GM12891 (cell line): ENCODE results near the gene PLSCR3.
"Not testable (repeated sequence)": the region's sequence is repeated elsewhere in the genome, so short reads cannot be mapped to it uniquely, and the experiment has no call there.

Source experiments
- DNase-seq: peaks from one replicate; pipeline ENCODE4 v3.0.0; 2011; ENCODE audit warnings: low spot score; ENCODE audit not compliant: insufficient read length
- FAIRE-seq: peaks from 2 replicates; lab custom pipeline; 2011; peaks lifted over from hg19 to GRCh38; lab: Jason Lieb, UNC
- PAX5 ChIP-seq: IDR thresholded peaks from 2 replicates; pipeline ENCODE4 v1.6.1; 2011; ENCODE audit warnings: low read length, moderate library complexity, mild to moderate bottlenecking; ENCODE audit not compliant: insufficient read depth, severe bottlenecking
- POLR2A ChIP-seq: IDR thresholded peaks from 2 replicates; pipeline ENCODE4 v1.6.1; 2011; ENCODE audit warnings: low read depth, low read length, control low read depth
- POLR2AphosphoS5 ChIP-seq: IDR thresholded peaks from 2 replicates; pipeline ENCODE4 v1.6.1; 2011; ENCODE audit warnings: low read depth, low read length, control low read depth
- POU2F2 ChIP-seq: IDR thresholded peaks from 2 replicates; pipeline ENCODE4 v1.6.1; 2011; ENCODE audit warnings: low read depth, mild to moderate bottlenecking, control low read depth, low read length, moderate library complexity
- SPI1 ChIP-seq: IDR thresholded peaks from 2 replicates; pipeline ENCODE4 v1.6.1; 2011; ENCODE audit warnings: low read depth, low read length, control low read depth
- TAF1 ChIP-seq: IDR thresholded peaks from 2 replicates; pipeline ENCODE4 v1.6.1; 2011; ENCODE audit warnings: low read depth, low read length, control low read depth

PLSCR3 gene

DNA sequence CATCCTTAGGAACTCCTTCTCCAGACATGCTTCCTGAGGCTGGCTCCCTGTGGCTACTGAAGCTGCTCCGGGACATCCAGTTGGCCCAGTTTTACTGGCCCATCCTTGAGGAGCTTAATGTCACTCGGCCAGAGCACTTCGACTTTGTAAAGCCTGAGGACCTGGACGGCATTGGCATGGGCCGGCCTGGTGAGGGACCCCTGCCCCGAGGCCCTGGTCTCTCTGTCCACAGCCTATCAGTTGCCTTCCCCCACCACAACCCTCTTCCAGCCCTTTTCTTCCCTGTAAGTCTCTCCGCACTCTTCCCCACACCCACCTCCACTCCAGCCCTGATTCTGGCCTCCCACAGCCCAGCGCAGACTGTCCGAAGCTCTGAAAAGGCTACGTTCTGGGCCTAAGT, 11.4 kb downstream of the PLSCR3 start:
- FAIRE-seq = no peak
- TF ChIP-seq TAF1 (no peak), PAX5 (no peak), POLR2A (no peak), POLR2AphosphoS5 (no peak), SPI1 (no peak), POU2F2 (no peak)
- no peak for DNase-seq

DNA sequence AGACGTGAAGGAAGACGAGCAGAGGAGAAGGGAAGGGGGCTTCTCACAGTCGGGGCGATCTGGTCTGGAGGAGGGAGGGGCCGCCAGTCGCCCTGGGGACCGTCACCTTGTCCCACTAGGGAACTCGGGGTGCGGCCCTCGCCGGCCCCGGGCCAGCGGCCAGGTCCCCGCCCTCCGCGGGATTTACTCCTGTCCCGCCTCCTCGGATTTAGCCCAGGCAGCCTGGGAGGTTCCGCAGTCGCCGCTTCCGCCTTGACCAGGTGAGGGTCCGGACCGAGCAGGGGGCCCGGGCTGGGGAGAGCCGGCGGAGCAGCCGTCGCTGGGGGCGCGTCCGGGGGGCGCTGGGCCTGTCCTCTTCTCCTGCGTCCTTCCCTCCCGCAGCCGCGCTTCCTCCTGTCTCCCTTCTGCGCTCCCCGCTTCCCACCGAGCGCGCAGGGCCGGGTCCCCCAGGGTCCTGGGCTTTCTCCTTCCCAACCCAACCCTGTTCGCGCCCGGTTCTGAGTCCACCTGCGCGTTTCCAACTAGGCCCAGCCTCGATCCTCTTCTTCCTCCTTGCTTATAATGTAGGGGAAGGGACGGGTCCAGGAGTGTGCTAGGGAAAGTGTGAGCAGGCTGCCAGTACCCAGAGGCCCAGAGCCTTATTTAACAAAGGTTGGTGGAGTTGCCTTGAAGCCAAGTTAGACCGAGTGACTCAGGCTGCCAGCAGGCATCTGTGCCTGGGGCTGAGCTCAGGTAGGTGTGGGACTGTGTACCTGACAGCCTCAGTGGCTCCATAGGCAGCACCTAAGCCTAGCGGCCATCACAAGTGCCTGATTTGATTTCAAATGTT, 13.3 kb downstream of the PLSCR3 start, which contains the start of gene TNK1:
TSS of gene TNK1 (plus strand) at position 235 of the 829 bp plus-strand sequence. CDS start 1,838 bp downstream, outside the sequence.
- FAIRE-seq = no peak
- no peak for TF ChIP-seq SPI1
- no peak for TF ChIP-seq POLR2AphosphoS5
- DNase-seq = no peak

DNA sequence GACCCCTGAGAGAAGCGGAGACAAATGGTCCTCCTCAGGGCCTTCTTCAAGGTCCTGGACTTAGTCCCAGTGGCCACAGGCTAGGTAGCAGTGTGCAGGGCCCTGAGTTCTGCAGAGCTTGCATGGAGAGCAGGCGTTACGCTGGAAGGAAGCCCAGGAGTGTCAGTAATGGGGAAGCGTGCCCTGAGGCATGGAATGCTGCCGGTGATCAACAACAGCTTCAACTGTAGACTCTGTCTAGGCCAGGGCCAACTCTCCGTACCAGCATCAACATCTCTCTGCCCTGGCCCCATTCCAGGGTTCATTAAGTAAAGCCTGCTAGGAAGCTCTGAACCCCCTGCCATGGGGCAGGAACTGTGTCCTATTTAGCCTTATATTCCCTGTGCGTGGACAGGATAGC, 14.0 kb downstream of the PLSCR3 start:
- FAIRE-seq (no peak), DNase-seq (no peak)
- TF ChIP-seq TAF1 (no peak), POU2F2 (no peak), POLR2AphosphoS5 (no peak), POLR2A (no peak), SPI1 (no peak)

- TF ChIP-seq PAX5 = no peak
- no peak for TF ChIP-seq SPI1
- no peak for TF ChIP-seq TAF1
- TF ChIP-seq POLR2AphosphoS5 = no peak
- no peak for TF ChIP-seq POU2F2
- no peak for TF ChIP-seq POLR2A
- FAIRE-seq (no peak), DNase-seq (no peak)
Measured at GRCh38 chr17:7379134-7379533, 15.2 kb downstream of the PLSCR3 start.

- TF ChIP-seq SPI1 (no peak), POU2F2 (no peak), PAX5 (no peak), POLR2AphosphoS5 (no peak), TAF1 (no peak), POLR2A (no peak)
- FAIRE-seq (no peak), DNase-seq (no peak)
Measured at GRCh38 chr17:7374353-7374752, 20.0 kb downstream of the PLSCR3 start.

GRCh38 chr17:7370853-7371252, 23.5 kb downstream of the PLSCR3 start:
- FAIRE-seq = no peak
- no peak for DNase-seq
- TF ChIP-seq PAX5 (no peak), POU2F2 (no peak), POLR2A (no peak), SPI1 (no peak), POLR2AphosphoS5 (no peak)

GRCh38 chr17:7369825-7370224, 24.5 kb downstream of the PLSCR3 start:
- no peak for TF ChIP-seq POU2F2
- TF ChIP-seq POLR2AphosphoS5 = no peak
- no peak for TF ChIP-seq POLR2A
- no peak for TF ChIP-seq PAX5
- no peak for FAIRE-seq
- no peak for DNase-seq

DNA sequence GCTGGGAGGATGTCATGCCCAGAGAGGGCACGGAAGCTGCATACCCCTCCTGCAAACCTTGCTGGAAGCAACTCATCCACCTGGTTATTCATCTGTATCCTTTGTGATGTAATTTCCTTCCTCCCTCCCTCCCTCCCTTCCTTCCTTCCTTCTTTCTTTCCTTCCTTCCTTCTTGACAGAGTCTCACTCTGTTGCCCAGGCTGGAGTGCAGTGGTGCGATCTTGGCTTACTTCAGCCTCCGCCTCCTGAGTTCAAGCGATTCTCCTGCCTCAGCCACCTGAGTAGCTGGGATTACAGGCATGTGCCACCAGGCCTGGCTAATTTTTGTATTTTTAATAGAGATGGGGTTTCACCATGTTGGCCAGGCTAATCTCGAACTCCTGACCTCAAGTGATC, 25.7 kb downstream of the PLSCR3 start:
- not testable (repeated sequence) for DNase-seq, FAIRE-seq

GRCh38 chr17:7367918-7368598, 26.3 kb downstream of the PLSCR3 start:
- DNase-seq = no peak
- no peak for FAIRE-seq
- no peak for TF ChIP-seq TAF1
- TF ChIP-seq PAX5 = no peak

DNA sequence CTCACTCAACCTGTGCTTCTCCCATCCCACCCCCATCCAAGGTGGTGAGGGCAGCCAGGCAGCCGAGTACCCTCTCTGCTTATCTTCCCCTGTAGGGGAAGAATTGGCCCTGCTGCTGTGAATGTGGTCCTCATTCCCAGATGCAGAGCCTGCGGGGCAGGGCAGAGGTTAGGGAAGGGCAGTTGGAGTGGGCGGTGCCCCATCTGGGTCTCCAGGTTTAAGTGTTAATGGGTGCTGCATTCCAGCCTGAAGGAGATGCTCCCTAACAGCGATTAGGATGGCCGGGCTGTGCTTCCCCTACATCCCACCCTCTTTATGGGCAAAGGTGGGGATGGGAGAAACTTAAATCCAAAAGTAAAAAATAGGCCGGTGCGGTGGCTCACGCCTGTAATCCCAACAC, 27.2 kb downstream of the PLSCR3 start:
- DNase-seq (no peak), FAIRE-seq (no peak)
- TF ChIP-seq POU2F2 = no peak
- no peak for TF ChIP-seq TAF1
- no peak for TF ChIP-seq POLR2A

- peak; percentile 78 for FAIRE-seq
- DNase-seq = not testable (repeated sequence)
Measured at GRCh38 chr17:7365963-7366362, 28.4 kb downstream of the PLSCR3 start.
